GM06990 (cell line): Measurements from ENCODE around the gene CRYBG2.

Experiments used
- DNase-seq: peaks from one replicate; pipeline ENCODE4 v3.0.0-alpha.2; 2011; ENCODE audit not compliant: insufficient read length; ENCODE audit errors: extremely low read depth
- H3K27me3 ChIP-seq: replicated peaks from 2 replicates; pipeline ENCODE4 v1.6.0; 2011; ENCODE audit warnings: low read length; ENCODE audit not compliant: control insufficient read depth, insufficient read depth
- H3K36me3 ChIP-seq: 2 replicates; pipeline ENCODE4 v1.5.1; 2011; ENCODE audit warnings: low read length; ENCODE audit not compliant: control insufficient read depth, insufficient read depth
- H3K4me3 ChIP-seq: replicated peaks from 2 replicates; pipeline ENCODE4 v1.5.1; 2011; ENCODE audit warnings: low read depth, mild to moderate bottlenecking, control low read depth, low read length
- TF ChIP-seq, protein P1 (sequence below): IDR thresholded peaks from 2 replicates; pipeline ENCODE4 v1.5.1; 2011; ENCODE audit warnings: low read length, control low read depth, mild to moderate bottlenecking, inconsistent platforms; ENCODE audit not compliant: insufficient read depth, poor library complexity, severe bottlenecking

CRYBG2 gene

GRCh38 chr1:26353976-26354820 is at the start of gene CRYBG2:
TSS of gene CRYBG2 (minus strand) at chr1:26354130. CDS start at chr1:26346657, 7,473 bp downstream.
- Histone ChIP-seq H3K36me3 (no peaks in the 10 kb centered on the region), H3K27me3 (no peaks in the 10 kb centered on the region; the same call in none of the 2 replicates), H3K4me3 (no peak within 1 kb of the TSS)
- TF ChIP-seq, protein P1, sequence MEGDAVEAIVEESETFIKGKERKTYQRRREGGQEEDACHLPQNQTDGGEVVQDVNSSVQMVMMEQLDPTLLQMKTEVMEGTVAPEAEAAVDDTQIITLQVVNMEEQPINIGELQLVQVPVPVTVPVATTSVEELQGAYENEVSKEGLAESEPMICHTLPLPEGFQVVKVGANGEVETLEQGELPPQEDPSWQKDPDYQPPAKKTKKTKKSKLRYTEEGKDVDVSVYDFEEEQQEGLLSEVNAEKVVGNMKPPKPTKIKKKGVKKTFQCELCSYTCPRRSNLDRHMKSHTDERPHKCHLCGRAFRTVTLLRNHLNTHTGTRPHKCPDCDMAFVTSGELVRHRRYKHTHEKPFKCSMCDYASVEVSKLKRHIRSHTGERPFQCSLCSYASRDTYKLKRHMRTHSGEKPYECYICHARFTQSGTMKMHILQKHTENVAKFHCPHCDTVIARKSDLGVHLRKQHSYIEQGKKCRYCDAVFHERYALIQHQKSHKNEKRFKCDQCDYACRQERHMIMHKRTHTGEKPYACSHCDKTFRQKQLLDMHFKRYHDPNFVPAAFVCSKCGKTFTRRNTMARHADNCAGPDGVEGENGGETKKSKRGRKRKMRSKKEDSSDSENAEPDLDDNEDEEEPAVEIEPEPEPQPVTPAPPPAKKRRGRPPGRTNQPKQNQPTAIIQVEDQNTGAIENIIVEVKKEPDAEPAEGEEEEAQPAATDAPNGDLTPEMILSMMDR, result no peak
- no peak for DNase-seq

- Histone ChIP-seq H3K27me3 (no peaks in the 10 kb centered on the region), H3K36me3 (no peaks in the 10 kb centered on the region), H3K4me3 (no peak overlapping the region)
- no peak for DNase-seq
- TF ChIP-seq, protein P1, result no peak
Measured at GRCh38 chr1:26403656-26404055, 49.7 kb upstream of the CRYBG2 start.

GRCh38 chr1:26401891-26402290 is 48.0 kb upstream of the CRYBG2 start:
- no peak for DNase-seq
- no peak overlapping the region for H3K4me3 ChIP-seq
- H3K36me3 ChIP-seq, result no peaks in the 10 kb centered on the region
- TF ChIP-seq, protein P1, result no peak
- no peaks in the 10 kb centered on the region for H3K27me3 ChIP-seq

GRCh38 chr1:26399034-26399433 is 45.1 kb upstream of the CRYBG2 start:
- no peak overlapping the region for H3K4me3 ChIP-seq
- TF ChIP-seq, protein P1, result no peak
- no peak for DNase-seq
- H3K36me3 ChIP-seq, result no peaks in the 10 kb centered on the region
- H3K27me3 ChIP-seq, result no peaks in the 10 kb centered on the region

- TF ChIP-seq, protein P1, result no peak
- no peak for DNase-seq
- Histone ChIP-seq H3K4me3 (no peak overlapping the region), H3K27me3 (no peaks in the 10 kb centered on the region), H3K36me3 (no peaks in the 10 kb centered on the region)
Measured at GRCh38 chr1:26395754-26396153, 41.8 kb upstream of the CRYBG2 start.
